ENCODE data around the gene SELENOO. TPM values are rescaled to one million over a fixed set of nuclear protein-coding genes. Genes with fewer than 3 reads are reported as not detected.
A peak's percentile ranks its signal among the peaks of the same experiment; 100 is the strongest.

SELENOO gene
- total RNA-seq, 1 experiment from 2014 or later: 19.0 TPM

GRCh38 chr22:50199829-50200460 is 866 bp upstream of the SELENOO start:
- Histone ChIP-seq H3K14ac (ENCODE audit: insufficient read depth, low read length) (no peak overlapping the region), H4K8ac (replicated peaks; ENCODE audit: insufficient read length, low read depth, low read length) (no peak overlapping the region), H3T11ph (ENCODE audit: low read length) (no peak overlapping the region), H3K27me3 (ENCODE audit: insufficient read depth, low read length) (no peaks in the 10 kb centered on the region), H3K56ac (ENCODE audit: insufficient read length, low read depth, low read length) (no peak overlapping the region), H2BK12ac (ENCODE audit: insufficient read length, low read depth, low read length) (no peak overlapping the region), H3K4me1 (ENCODE audit: insufficient read depth, low read length) (no peaks in the 10 kb centered on the region), H3K9me3 (ENCODE audit: control insufficient read depth, low read depth, low read length) (no peaks in the 10 kb centered on the region), H2BK120ac (ENCODE audit: low read depth, low read length, poor library complexity, severe bottlenecking) (no peak overlapping the region), H2AK5ac (ENCODE audit: insufficient read length, low read length) (no peak overlapping the region), H3K18ac (ENCODE audit: insufficient read length, low read depth, low read length) (no peak overlapping the region), H4K20me1 (ENCODE audit: control insufficient read depth, insufficient read depth, insufficient read length) (peaks cover 3% of the 10 kb centered on the region), H3K9ac (ENCODE audit: extremely low read depth, insufficient read length, low read length) (no peak overlapping the region), H4K91ac (ENCODE audit: insufficient read length, low read depth, low read length) (no peak overlapping the region), H2BK5ac (ENCODE audit: insufficient read length, low read length) (no peak overlapping the region), H3K4ac (ENCODE audit: low read depth, low read length) (no peak overlapping the region), H3K4me2 (ENCODE audit: insufficient read depth, insufficient read length, low read length) (peak overlapping the region; percentile 46), H2BK15ac (ENCODE audit: low read depth, low read length) (no peak overlapping the region), H3K27ac (ENCODE audit: insufficient read length, low read depth, low read length) (no peak overlapping the region), H2BK20ac (ENCODE audit: low read depth, low read length, poor library complexity, severe bottlenecking) (no peak overlapping the region), H3K23ac (ENCODE audit: insufficient read length, low read depth, low read length) (no peak overlapping the region), H4K5ac (ENCODE audit: insufficient read length, low read depth, low read length) (no peak overlapping the region), H2AFZ (ENCODE audit: low read length) (no peak overlapping the region), H3K23me2 (ENCODE audit: insufficient read length, low read depth, low read length, poor library complexity, severe bottlenecking) (peaks cover 13% of the 10 kb centered on the region), H3K79me2 (ENCODE audit: insufficient read depth, low read length) (no peaks in the 10 kb centered on the region; the same call in 1 of the 2 replicates), H3K79me1 (ENCODE audit: insufficient read depth, low read depth, low read length, poor library complexity, severe bottlenecking) (no peaks in the 10 kb centered on the region)
- H3K4me3 Mint-ChIP-seq: peak overlapping the region; percentile 61 to 77
- peaks cover 16 to 37% (median 24%) of the 10 kb centered on the region in 3 experiments for H3K36me3 Mint-ChIP-seq (ENCODE audit: insufficient read depth in 1 of 3, low read depth in 3 of 3)
- H3K27me3 Mint-ChIP-seq (ENCODE audit: low read depth): no peaks in the 10 kb centered on the region
- H3K9me3 Mint-ChIP-seq: peaks cover 5 to 6% of the 10 kb centered on the region in 2 experiments; a peak in 3 of 5 replicates
- peaks cover 10 to 11% of the 10 kb centered on the region in 2 experiments for H3K4me1 Mint-ChIP-seq
- H3K27ac Mint-ChIP-seq: peak overlapping the region in 1 of 3 experiments; percentile 75; a peak in 2 of 7 replicates
- no CpG with 5 or more reads among the region's 34 CpGs for WGBS (ENCODE audit: extremely low coverage, insufficient read length, low lambda C conversion rate)
- no peak for TF ChIP-seq CTCF (conservative IDR thresholded peaks at IDR 0.05)
- DNase-seq: peak; percentile 82

All from H9 (cell line).